GM18873 (cell line): ENCODE measurements around the gene C10orf95.

Experiments used
- ATAC-seq: cut with Tn5 transposase; IDR thresholded peaks from one replicate; pipeline ENCODE4 v1.9.1; 2021; ENCODE audit warnings: mild to moderate bottlenecking, moderate library complexity, moderate number of reproducible peaks; ENCODE audit not compliant: unreplicated experiment, low FRiP score

Gene C10orf95

GRCh38 chr10:102419269-102420180 lies 31.8 kb downstream of the C10orf95 start:
- ATAC-seq, result no peak

DNA sequence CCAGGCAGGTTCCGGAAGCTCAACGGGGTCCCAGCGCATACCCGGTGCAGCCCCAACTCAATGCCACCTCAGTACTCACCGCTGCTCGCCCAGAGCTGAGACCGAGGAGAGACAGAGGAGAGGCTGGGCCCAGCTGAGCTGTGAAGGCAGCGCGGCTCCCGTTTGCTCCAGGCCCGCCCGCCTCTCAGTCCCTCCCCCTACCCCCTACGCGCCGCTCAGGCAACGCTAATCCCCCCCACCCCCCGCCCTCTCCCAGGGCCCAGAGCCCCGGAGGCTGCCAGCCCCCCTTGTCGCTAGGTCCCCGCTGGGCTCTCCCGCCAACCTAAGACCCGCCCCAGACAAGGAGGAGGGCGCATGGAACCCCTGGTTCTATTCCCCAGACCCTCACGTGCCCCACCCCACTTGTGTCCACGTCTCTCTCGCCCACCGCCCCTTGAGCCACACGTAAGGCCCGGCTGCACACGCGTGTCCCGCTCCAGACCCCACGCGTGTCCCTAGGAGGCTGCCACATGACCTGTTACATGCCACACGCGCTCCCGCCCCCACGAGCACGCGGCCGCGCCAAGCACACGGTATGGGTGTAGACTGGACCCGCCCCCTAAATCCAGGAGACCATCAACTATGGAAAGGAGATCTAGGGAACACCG lies 32.6 kb downstream of the C10orf95 start, which contains the start of gene PSD:
Gene PSD, minus strand, starts transcription at position 164 of the 647 bp plus-strand sequence. CDS start 1,747 bp downstream, outside the sequence.
- ATAC-seq, result no peak

GRCh38 chr10:102416695-102417094 lies 34.6 kb downstream of the C10orf95 start:
- ATAC-seq, result no peak

DNA sequence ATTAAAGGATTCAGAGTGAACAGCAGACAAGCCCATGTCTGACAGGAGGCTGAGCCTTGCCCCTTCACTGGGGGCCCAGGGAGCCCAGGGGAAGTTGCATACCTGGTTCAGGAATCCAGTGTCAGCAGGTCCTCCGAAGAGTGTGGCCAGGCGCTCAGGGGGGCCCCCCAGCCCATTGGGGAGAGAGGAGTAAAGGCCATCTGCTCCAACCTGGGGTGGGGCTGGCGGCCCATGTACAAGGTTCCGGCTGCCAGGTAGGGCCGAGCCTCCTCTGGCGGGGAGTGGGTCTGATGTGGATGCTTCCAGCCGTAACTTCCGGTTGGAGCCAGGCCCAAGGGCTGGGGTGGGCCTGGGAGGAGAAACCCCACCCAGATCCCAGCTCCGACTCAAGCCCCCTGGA lies 35.1 kb downstream of the C10orf95 start:
- ATAC-seq, result no peak

GRCh38 chr10:102414749-102415148 lies 36.6 kb downstream of the C10orf95 start:
- no peak for ATAC-seq

GRCh38 chr10:102413806-102414561 lies 37.4 kb downstream of the C10orf95 start:
- ATAC-seq, result no peak

GRCh38 chr10:102413053-102413705 lies 38.2 kb downstream of the C10orf95 start:
- ATAC-seq, result no peak

GRCh38 chr10:102412293-102412692 lies 39.0 kb downstream of the C10orf95 start:
- ATAC-seq, result no peak

- ATAC-seq, result no peak
Measured at GRCh38 chr10:102411341-102412255, 39.7 kb downstream of the C10orf95 start.

- ATAC-seq, result no peak
Measured at GRCh38 chr10:102410429-102411073, 40.8 kb downstream of the C10orf95 start.

DNA sequence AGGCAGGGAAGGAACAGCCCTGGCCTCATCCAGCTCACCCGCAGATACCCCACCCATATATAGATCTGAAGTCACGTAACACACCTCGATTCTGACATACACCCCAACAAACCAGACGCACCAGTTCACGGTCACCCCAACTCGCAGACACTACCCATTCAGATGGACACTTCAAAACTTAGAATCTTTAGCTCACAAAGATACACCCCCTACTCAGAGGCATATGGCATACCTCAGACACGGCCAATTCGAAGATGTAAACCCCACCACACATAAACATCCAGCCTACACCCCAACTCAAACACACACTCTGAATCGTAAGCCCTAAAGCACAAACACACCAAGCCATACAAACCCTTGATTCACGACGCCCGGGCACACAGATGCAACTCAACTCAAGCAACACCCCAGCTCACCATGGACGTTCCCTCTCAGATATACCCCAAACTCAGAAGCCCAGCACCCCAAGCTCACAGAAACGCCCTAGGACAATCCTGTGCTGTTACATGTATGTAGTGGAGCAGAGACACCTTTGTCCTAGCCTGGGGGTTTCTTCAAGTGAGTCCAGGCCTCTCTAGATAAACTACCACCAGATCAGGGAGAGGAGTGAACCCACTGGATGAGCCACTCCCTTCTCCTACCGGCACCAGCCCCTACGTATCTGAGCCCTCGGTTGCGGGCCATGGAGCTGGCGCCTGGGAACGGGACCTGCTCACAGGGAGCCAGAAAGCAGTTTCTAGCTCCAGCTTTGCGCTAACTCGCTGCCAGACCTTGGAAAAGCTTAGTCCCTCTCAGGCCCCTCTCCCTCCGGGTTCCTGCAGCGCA lies 41.5 kb downstream of the C10orf95 start:
- ATAC-seq, result no peak

GRCh38 chr10:102408728-102409603 lies 42.4 kb downstream of the C10orf95 start:
- ATAC-seq, result no peak

GRCh38 chr10:102408131-102408727 lies 43.1 kb downstream of the C10orf95 start:
- ATAC-seq, result no peak

GRCh38 chr10:102407425-102408130 lies 43.8 kb downstream of the C10orf95 start:
- ATAC-seq, result no peak

GRCh38 chr10:102406815-102407214 lies 44.5 kb downstream of the C10orf95 start:
- ATAC-seq, result no peak

DNA sequence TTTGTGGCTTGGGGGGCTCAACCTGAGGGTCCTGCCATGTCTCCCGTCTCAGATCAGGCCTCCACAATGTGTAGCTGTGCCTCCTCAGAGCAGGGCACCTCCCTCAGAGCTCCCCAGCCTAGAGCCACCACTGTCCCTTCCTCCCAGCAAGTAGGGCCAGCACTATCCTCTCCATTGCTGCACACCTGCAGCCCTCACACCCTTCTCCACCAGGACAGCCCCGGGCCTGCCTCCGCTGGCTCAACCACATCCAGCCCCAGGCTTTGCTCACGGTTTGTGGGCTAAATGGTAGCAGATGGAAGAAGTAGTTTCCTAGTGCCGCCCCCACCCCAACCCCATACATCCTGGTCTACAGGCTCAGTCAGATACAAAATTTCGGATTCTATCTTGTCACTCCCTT lies 45.7 kb downstream of the C10orf95 start:
- no peak for ATAC-seq
